Retinal pigment epithelial cell (primary cell): ENCODE results near the gene R3HDM2.
"Not testable (repeated sequence)": the region's sequence is repeated elsewhere in the genome, so short reads cannot be mapped to it uniquely, and the experiment has no call there.

Experiments
- DNase-seq: peaks from one replicate; pipeline ENCODE4 v3.0.0-alpha.2; 2010; ENCODE audit warnings: low read depth
- H3K4me3 ChIP-seq: 2 replicates; pipeline ENCODE4 v1.5.1; 2011; ENCODE audit warnings: mild to moderate bottlenecking, low read length, control low read depth, moderate library complexity
- CTCF ChIP-seq: conservative IDR thresholded peaks from 2 replicates; pipeline ENCODE4 v1.5.1; 2011; ENCODE audit warnings: low read depth, low read length, control low read depth, inconsistent platforms

Gene R3HDM2

GRCh38 chr12:57300961-57301584, 129.8 kb downstream of the R3HDM2 start:
- DNase-seq = no peak
- TF ChIP-seq CTCF = no peak

GRCh38 chr12:57299514-57300016, 131.3 kb downstream of the R3HDM2 start:
- no peak for TF ChIP-seq CTCF
- no peak for DNase-seq
- H3K4me3 ChIP-seq = no peak overlapping the region

More at GRCh38 chr12:57300961-57301584, 129.8 kb downstream of the R3HDM2 start:
- no peak overlapping the region for H3K4me3 ChIP-seq

- no peak for DNase-seq
- no peak for TF ChIP-seq CTCF
- H3K4me3 ChIP-seq = no peak overlapping the region
Measured at GRCh38 chr12:57296291-57296690, 134.6 kb downstream of the R3HDM2 start.

- not testable (repeated sequence) for DNase-seq, H3K4me3 ChIP-seq
Measured at GRCh38 chr12:57282073-57282472, 148.8 kb downstream of the R3HDM2 start.

DNA sequence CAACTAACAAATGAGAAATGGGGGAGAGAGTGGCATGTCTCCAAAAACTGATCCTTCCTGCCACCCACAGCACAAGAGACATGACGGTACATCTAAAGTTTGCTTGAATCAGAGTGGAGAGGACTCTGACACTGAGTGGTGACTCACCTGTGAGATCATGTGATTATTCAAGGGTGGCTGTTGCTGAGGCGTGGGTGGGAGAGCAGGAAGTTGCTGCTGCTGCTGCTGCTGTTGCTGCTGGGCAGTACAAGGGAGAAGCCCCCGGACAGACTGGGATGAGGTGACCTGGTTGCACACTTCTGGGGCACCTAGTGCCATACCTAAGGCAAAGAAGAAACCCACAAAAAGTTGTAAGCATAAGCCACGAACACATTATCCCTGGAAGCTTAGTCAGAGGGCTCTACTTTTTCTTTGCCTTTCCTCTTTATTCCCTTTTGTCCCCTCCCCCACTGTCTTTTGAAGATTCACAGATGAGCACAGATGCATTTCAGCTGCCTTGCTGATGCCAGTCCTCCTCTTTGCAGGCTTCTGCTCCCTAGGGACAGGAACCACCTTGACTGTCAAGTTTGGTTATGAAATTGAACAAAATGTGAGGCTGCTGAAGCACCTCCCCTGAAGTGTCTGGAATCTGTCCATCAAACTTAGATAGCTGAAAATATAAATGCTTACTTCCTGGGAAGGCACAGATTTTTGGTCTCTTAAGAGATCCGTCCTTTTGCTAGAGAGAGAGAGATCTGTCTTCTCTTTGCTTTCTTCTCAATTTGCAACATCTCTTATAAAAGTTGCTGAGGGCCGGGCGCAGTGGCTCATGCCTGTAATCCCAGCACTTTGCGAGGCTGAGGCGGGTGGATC, 150.4 kb downstream of the R3HDM2 start:
- TF ChIP-seq CTCF = no peak
- DNase-seq = peak; percentile 45
- H3K4me3 ChIP-seq = no peak overlapping the region

DNA sequence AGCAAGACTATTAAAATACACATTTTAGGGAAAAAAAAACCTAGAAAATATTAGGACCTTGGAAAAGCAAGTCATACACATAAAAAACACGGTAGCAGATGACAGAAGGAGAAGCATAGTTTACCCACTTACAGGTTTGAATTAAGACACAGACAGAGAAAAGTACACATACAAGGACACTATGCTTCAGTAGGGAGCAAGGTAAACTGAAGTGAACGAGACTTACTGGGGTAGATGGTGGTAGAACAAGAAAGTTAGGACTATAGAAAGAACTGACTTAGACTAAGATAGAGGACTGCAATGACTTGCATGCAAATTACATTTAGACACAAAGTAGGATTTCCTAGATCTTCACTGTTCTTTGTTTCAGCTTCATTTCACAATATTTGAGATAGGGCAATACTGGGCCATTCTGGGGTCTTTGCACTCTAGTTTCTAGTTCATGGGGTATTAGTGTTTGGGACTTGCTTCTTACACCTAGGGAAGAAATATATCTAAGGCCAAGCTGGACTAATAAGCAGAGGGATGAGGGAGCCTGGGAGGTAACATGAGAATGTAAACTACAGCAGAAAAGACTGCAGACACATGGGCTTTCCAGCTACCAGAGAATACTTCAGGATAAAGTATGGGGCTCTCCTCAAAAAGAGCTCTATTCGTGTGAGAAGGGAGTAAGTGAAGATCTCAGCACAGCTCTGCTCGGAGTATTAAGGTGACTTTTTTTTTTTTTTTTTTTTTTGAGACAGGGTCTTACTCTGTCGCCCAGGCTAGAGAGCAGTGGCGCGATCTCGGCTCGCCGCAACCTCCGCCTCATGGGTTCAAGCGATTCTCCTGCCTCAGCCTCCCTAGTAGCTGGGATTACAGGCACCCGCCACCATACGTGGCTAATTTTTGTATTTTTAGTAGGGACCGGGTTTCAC, 152.1 kb downstream of the R3HDM2 start:
- DNase-seq = no peak
- H3K4me3 ChIP-seq = no peak overlapping the region
- no peak for TF ChIP-seq CTCF
